ENCODE measurements around the gene LRRN1.

- TF ChIP-seq CTCF (optimal IDR thresholded peaks at IDR 0.05 in 1 of 3, IDR thresholded peaks at IDR 0.05 in 1 of 3, conservative IDR thresholded peaks at IDR 0.05 in 1 of 3; ENCODE audit: extremely low read depth in 1 of 3, insufficient read depth in 2 of 3, low read length in 3 of 3) (no peak), EZH2 (IDR thresholded peaks at IDR 0.05; ENCODE audit: low read length) (no peak)
Measured at GRCh38 chr3:3826521-3826920, 27.3 kb downstream of the LRRN1 start.
